Left cardiac atrium (tissue), 4 donors: ENCODE measurements around the gene SPAG7. TPM values are rescaled to one million over a fixed set of nuclear protein-coding genes. Genes with fewer than 3 reads are reported as not detected.

Source experiments
- ATAC-seq, 2 donors: fragments of 200-7000 bp; cut with Tn5 transposase; one replicate each; pipeline ENCODE4 v1.9.1; 2020; ENCODE audit warnings: mild to moderate bottlenecking in 2 of 2, moderate library complexity in 2 of 2
- DNase-seq: peaks from one replicate; pipeline ENCODE4 v3.0.0-alpha.2; 2020
- intact Hi-C, 2 donors: fragments of 100-400 bp; cut with DNase I; formaldehyde crosslinking; loops; one replicate each; pipeline versions ENCODE4 v1.14.1 to v1.15.1; 2022 to 2023
- long read RNA-seq: library from polyadenylated mRNA; unstranded; transcript quantifications from one replicate; pipeline ENCODE4 v2.0.0, GENCODE V29; 2021
- total RNA-seq, 2 donors: library from RNA; stranded (reverse); fragmentation: NEBNext Ultra II Directional; extraction: Animal tissue kit (Norgen Biotek cat#: 25700); gene quantifications; one replicate each; pipeline ENCODE4 v1.2.1, GENCODE V29; 2021
- donor health status: DM: no; HTN: yes; CAD: no.
- donor health status: DM: no; HTN: yes; CAD: no; lungs with severe emphysema.
- donor health status: DM: yes; HTN: yes; CAD: no.
- donor health status: Dilated cardiomyopathy.

Gene SPAG7
- 100 to 1,000 TPM; 113 to 128 TPM for total RNA-seq
- long read RNA-seq, transcript SPAG7-201 (7 exons, 1,058 nt): major isoform, 23 of 28 reads
- long read RNA-seq, partial matches to known transcripts: 0 of 28 reads
- long read RNA-seq, other reads (novel, unspliced or antisense): 4 of 28 reads

GRCh38 chr17:4967539-4968485 is at the start of gene SPAG7:
Gene SPAG7 (minus strand): TSS chr17:4967817. CDS start chr17:4967804, 13 bp downstream.
- DNase-seq (peak; percentile 94), ATAC-seq (peak; percentile 82 to 84)
- intact Hi-C loops: loop anchor here in 1 of 2 donors (2.0 kb wide), 1 partner anchor 17 kb away; the partner anchor contains the start of gene ENO3

DNA sequence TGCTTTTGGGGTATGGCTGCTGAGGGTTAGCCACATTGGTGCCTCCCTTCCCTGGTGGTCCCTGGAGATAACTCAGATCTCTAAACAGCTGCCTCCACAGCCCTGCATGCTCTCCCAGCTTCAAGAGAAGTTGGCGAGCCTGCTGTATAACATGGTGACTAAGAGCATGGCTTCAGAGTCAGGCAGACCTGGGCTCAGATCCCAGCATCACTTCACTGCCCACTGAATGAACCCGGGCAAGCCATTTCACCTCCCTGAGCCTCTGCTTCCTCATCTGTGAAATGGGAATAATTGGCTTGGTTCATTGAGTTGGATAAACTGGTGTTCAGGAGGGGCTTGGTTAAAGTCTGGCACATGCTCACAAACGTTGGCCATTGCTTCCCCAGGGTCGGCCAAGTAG is 46.7 kb upstream of the SPAG7 start:
- ATAC-seq (no peak), DNase-seq (no peak)
- intact Hi-C loops: no loop called here

- ATAC-seq (peak in 1 of 2 donors; percentile 12), DNase-seq (no peak)
- intact Hi-C loops: no loop called here
Measured at GRCh38 chr17:5011928-5012327, 44.3 kb upstream of the SPAG7 start.

DNA sequence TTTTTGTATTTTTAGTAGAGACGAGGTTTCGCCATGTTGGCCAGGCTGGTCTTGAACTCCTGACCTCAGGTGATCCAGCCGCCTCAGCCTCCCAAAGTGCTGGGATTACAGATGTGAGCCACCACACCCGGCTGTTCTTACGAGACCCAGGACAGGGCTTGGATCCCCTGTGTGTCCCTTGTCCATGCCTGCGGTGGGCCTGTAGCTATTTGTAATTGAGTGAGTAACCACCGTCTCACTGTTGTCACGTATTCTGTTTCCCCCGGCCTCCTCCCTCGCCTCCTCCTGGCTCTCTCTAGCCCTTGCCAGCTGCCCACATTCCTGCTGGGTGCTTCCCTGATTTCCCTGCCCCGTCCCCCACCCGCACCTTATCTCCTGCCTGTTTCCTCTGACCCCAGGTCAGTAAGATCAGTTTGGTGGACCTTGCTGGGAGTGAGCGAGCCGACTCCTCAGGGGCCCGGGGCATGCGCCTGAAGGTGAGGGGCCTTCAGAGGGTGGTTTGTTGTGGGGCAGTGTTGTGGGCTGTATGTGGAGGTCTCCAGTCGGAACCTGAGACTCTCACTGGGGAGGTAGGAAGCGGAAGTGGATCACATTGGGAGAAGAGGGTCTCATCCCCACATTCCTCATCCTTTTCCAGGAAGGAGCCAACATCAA is 35.7 kb upstream of the SPAG7 start:
- DNase-seq: no peak
- intact Hi-C loops: no loop called here
- no peak for ATAC-seq

DNA sequence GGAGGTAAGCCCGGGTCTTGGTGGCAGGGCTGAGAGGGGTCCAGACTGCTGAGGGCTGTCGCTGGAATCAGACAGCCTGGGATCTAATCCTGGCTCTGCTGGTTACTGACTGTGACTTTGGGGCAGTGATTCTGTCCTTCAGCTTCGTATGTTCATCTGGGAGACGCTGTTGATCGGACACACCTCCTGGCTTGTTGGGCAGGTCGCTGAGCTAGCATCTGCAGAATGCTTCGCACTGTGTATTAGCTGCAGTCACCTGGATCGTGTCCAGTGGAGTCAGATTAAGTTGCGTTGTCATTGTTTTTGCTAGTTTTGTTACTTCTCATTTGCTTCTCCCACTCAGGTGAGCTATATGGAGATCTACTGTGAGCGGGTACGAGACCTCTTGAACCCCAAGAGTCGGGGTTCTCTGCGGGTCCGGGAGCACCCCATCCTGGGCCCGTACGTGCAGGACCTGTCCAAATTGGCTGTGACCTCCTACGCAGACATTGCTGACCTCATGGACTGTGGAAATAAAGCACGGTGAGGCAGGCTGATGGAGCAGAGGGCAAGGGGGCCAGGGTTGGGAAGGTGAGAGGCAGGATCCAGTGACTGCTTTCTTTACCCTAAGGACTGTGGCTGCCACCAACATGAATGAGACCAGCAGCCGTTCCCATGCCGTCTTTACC is 34.6 kb upstream of the SPAG7 start:
- intact Hi-C loops: no loop called here
- DNase-seq (no peak), ATAC-seq (no peak)

DNA sequence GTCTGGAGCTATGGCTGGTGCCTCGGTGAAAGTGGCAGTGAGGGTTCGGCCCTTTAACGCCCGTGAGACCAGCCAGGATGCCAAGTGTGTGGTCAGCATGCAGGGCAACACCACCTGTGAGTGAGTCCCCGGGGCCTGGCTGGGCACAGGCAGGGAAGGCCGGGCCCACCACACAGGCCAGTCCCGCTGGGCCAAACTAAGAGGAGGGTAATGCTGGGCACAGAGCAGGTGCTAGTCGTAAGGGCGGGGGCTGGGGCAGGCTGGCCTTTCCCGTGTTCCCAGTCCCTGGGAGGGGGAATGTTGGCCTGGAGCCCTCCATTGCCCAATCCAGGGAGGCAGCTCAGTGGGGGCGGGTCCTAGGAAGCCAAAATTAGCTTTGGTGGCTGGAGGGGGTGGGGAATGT is 32.6 kb upstream of the SPAG7 start:
- DNase-seq (peak; percentile 88), ATAC-seq (peak; percentile 46 to 59)
- intact Hi-C loops: no loop called here

DNA sequence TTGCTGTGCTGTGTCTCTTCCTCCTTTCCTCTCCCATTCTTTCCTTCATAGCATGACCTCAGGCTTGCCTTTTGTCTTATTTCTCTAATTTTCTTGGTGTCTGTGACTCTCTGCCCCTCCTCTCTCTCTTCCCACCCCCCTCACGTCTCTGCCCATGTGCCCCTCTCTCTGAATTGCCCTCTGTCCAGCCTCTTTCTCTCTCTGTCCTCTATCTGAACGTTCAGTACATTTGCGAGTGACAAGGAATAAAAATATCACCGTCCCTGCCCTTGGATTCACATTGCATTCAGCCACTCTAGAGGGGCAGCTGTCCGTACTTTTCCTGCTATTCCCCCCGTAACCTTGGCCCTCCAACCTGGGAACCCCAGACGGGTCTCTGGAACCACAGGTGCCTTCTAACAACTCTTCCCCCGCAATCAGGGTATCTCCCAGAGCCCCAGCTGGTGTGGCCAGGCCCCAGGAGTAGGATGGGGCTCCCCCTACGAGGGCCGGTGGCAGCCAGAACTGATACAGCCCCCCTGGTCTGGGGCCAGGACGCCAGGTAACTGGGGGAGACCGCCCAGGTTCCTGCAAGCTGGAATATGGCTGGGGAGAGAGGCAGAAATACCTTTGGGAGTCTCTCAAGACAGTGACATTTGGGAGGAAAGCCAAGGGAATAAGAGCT is 31.9 kb upstream of the SPAG7 start:
- intact Hi-C loops: no loop called here
- DNase-seq: no peak
- no peak for ATAC-seq

- ATAC-seq (peak in 1 of 2 donors; percentile 1), DNase-seq (no peak)
- intact Hi-C loops: no loop called here
Measured at GRCh38 chr17:4998732-4999429, 31.3 kb upstream of the SPAG7 start.

- peak; percentile 70 for DNase-seq
- ATAC-seq: peak in 1 of 2 donors; percentile 1
- intact Hi-C loops: no loop called here
Measured at GRCh38 chr17:4998027-4998731, 30.6 kb upstream of the SPAG7 start.

- DNase-seq: peak; percentile 95
- intact Hi-C loops: no loop called here
- peak; percentile 93 to 94 for ATAC-seq
Measured at GRCh38 chr17:4997302-4998026, 29.8 kb upstream of the SPAG7 start, which contains the start of the genes INCA1 and KIF1C. Gene INCA1 (minus strand): TSS chr17:4997522. CDS start chr17:4994437, 3,085 bp downstream. Gene KIF1C (plus strand): TSS chr17:4997950. CDS start chr17:5000247, 2,297 bp downstream.

- DNase-seq: no peak
- intact Hi-C loops: no loop called here
- no peak for ATAC-seq
Measured at GRCh38 chr17:4994081-4994595, 26.5 kb upstream of the SPAG7 start.

- DNase-seq (no peak), ATAC-seq (peak; percentile 10 to 22)
- intact Hi-C loops: loop anchor here (5.0 to 10.0 kb wide), 2 partner anchors 81 to 83 kb away; partner anchors contain the start of gene CHRNE (in 1 of the 2)
Measured at GRCh38 chr17:4987767-4988567, 20.4 kb upstream of the SPAG7 start.

DNA sequence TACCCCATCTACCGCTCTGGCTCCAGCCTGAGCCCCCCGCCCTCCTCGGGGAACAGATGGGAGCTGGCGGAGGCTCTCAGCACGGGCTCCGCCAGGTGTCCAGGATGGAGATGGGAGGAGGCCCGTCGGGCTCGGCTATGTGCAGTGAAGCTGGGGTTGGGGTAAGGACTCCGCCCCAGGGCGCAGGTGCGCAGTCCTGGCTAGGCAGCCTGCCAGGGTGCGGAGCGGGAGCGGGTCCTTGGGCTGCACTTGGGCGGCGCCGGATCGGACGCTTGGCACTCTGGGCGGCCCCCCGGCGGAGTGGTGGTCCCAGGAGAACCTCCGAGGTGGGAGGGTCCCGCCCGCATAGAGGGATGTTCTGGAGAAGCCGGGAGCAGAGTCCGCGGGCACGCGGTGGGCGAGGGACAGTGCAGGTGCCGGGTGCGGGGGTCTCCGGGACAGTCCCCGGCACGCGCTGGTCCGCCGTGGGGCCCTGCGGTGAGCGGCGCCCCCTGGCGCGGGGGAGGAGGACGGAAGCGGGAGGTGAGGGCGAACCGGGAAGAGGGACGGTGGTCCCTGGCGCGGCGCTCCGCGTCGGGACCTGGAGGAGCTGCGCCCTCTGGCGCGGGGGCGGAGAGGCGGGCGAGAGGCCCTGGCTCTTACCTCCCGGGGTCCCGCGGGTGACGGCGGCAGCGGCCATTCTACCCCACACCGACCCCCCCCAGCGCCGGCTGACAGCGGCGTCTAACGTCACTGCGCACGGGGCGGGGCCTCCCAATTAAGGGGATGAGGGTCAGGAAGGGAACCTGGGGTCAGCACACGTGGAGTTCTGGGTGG is 19.5 kb upstream of the SPAG7 start, which contains the start of gene CAMTA2:
CAMTA2 (minus strand) TSS at position 725 of the 816 bp plus-strand sequence. CDS start 1,453 bp downstream, outside the sequence.
- intact Hi-C loops: loop anchor here (5.0 to 10.0 kb wide), 2 partner anchors 80 to 82 kb away; partner anchors contain the start of gene CHRNE (in 1 of the 2)
- ATAC-seq: peak; percentile 96 to 97
- peak; percentile 96 for DNase-seq

DNA sequence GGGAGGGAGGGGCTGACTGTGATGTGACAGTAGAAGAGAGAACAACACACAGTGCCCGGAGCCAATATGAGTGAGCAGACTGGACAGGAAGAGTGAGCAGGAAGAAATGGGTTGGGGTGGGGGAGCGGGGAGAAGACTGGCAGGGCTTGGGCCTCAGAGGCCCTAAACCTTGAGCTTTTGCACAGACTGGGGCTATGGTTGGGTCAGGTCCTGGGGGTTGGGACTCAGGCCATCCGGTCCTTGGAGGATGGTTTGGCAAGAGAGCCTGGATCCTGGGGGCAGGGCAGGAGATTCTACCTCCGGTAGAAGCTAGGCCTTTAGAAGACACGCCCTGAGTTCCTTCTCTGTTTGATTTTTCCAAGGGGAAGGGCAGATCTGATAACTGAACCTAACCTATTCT is 18.8 kb upstream of the SPAG7 start:
- DNase-seq (no peak), ATAC-seq (peak in 1 of 2 donors; percentile 4)
- intact Hi-C loops: loop anchor here (5.0 to 10.0 kb wide), 2 partner anchors 79 to 82 kb away; partner anchors contain the start of gene CHRNE (in 1 of the 2)
